ENCODE data around the gene GRHPR.

GRHPR gene

GRCh38 chr9:37464426-37465248 is 42.1 kb downstream of the GRHPR start (continued):
- TF ChIP-seq ZEB2 (tag by site-specific recombination; IDR thresholded peaks at IDR 0.05) (peak; percentile 75; the same call in 1 of the 2 replicates), ZNF777 (tag by site-specific recombination; IDR thresholded peaks at IDR 0.05; ENCODE audit: borderline replicate concordance) (no peak), KLF9 (tag by site-specific recombination; IDR thresholded peaks at IDR 0.05; ENCODE audit: low read depth) (peak; percentile 75), ZBTB48 (tag by site-specific recombination; IDR thresholded peaks at IDR 0.05) (peak; percentile 74), ZFP3 (tag by site-specific recombination; IDR thresholded peaks at IDR 0.05; ENCODE audit: low read depth) (no peak), ZNF239 (tag by site-specific recombination; IDR thresholded peaks at IDR 0.05) (no peak), ZNF157 (tag by site-specific recombination; IDR thresholded peaks at IDR 0.05) (no peak), PBX3 (CRISPR knock-in tag; IDR thresholded peaks at IDR 0.05) (0 out of 2 replicates have a peak, but pooled peaks have one; percentile 17), GLI2 (tag by site-specific recombination; IDR thresholded peaks at IDR 0.05; ENCODE audit: borderline replicate concordance, low read depth) (no peak), ZXDB (tag by site-specific recombination; IDR thresholded peaks at IDR 0.05) (peak; percentile 95), IKZF3 (tag by site-specific recombination; IDR thresholded peaks at IDR 0.05) (peak; percentile 66; the same call in 1 of the 2 replicates), ZBTB11 (tag by site-specific recombination; conservative IDR thresholded peaks at IDR 0.05; ENCODE audit: low read depth) (peak; percentile 51; the same call in 1 of the 2 replicates), SP2 (tag by site-specific recombination; IDR thresholded peaks at IDR 0.05) (peak; percentile 18), ZNF624 (tag by site-specific recombination; IDR thresholded peaks at IDR 0.05) (no peak), KLF7 (tag by site-specific recombination; IDR thresholded peaks at IDR 0.05; ENCODE audit: borderline replicate concordance) (no peak), ZNF692 (tag by site-specific recombination; IDR thresholded peaks at IDR 0.05) (0 out of 2 replicates have a peak, but pooled peaks have one; percentile 10), PRDM10 (tag by site-specific recombination; IDR thresholded peaks at IDR 0.05) (peak; percentile 67), ZNF169 (tag by site-specific recombination; IDR thresholded peaks at IDR 0.05) (no peak), ZNF175 (tag by site-specific recombination; IDR thresholded peaks at IDR 0.05) (no peak), KLF10 (tag by site-specific recombination; IDR thresholded peaks at IDR 0.05) (peak; percentile 66; the same call in 1 of the 2 replicates)
